Stimulated activated CD8-positive, alpha-beta memory T cell treated with anti-CD3 and anti-CD28 coated beads, Interleukin-7, amount 100 ng/mL, for 1 hour (primary cell): ENCODE data around the gene SEPTIN10.

Experiments used
- DNase-seq, 2 donors: peaks; one replicate each; pipeline ENCODE4 v3.0.0-alpha.2; 2020; ENCODE audit warnings: low read depth in 2 of 2

The SEPTIN10 gene

DNA sequence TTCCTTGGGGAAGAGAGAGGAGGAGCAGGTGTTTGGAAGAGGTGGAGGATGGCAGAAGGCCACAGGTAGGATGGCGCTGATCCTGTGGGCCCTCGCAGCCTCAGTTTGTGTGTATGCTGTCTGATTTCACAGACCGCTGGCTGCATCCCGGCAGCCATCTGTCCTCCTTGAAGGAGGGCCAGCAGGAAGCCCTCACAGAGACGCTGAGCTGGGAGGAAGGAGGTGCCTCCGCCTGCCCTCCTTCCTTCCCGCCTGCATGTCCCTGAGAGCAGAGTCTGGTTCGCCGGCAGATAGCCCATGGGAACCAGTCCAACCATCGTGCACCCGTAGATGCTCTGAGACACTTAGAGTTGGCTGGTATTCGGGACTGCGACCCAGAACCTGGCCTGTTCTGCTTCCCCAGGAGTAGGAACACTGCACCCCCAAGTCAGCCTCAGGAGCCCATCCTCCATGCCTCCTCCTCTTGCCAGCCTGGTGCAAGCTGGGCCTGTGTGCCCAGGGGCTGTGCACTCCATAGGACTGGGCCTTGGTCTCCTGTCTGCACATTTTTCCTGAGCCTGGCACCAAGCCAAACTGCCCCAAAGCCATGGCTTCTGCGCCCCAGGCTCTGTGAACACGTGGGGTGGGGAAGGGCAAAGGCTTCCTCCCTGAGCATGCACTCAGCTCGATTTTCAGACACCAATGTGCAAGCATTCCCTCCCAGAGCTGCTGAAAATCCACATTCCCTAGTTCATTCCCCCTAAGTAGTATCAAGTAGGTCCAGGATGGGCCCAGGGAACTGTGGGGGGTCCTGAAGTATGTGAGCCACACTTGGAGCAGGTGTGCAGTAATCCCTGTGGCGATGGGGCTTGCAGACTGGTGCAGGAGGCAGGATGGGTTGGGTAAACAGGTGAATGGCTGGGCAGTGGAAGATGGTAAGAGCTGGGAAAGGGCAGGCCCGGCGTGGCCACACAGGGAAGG lies 115.6 kb downstream of the SEPTIN10 start:
- no peak for DNase-seq

DNA sequence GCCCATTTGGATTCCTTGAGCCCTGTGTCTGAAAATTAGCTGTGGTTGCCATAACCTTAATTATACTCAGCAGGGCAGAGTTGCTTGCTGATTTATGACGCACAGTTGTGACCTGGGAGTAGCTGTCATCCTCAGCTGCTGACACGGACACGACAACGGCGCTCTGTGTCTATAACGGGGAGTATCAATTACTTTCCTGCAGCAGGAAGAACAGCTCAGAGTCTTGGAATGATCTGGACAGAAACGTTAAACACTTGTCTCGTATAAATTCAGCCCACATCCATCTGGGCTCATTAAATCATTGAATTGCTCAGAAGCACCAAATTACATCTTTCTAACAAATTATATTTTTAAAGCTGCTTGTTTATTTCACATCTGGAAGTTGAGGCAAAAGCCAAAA lies 116.3 kb downstream of the SEPTIN10 start:
- DNase-seq = no peak

DNA sequence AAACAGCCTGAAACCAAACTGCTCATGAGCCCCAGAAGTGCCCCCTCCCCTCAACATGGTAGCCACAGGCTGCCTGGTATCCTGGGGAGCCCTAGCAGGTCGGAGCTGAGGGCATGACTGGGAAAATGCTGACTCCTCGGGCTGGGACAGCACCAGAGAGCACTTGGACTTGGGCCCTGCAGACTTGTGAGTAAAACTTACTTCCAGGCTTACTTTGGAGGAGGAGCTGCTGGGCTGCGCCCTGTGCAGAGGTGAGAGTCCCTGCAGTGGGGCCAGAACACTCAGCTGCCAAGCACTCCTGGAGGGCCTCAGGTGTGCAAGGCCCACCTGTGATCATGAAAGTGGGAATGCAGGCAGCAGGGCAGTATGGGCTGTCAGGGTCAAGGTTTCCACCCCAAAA lies 119.4 kb downstream of the SEPTIN10 start:
- no peak for DNase-seq

DNA sequence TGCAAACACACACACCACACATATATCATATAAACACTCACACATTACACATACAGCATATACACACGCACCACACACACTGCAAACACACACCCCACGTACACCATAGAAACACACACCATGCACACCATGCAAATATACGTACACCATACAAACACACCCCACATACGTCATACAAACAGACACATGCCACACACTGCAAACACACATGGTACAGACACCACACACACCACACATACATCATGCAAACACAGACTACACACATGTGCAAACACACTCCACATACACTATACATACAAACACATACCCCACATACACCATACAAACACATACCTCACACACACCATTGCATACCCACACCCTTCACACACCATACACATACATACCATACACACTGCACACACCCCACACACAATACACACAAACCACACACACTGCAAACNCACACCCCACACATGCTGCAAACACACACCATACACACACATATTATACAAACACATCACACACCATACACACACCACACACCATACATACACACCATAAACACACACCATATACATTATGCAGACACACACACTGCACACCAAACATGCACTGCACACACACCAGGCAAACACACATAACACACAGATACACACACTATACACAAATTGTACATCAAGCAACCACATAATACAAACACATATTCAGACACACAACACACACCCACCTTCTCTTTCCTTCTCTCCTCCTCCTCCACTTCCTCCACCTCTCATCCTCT lies 120.4 kb downstream of the SEPTIN10 start:
- no peak for DNase-seq
